Thyroid gland (tissue), 4 donors: ENCODE measurements around the gene AGBL1.

Experiments
- CTCF ChIP-seq, 6 experiments: fragments of 200-600 bp in 3 of 6; fragments of 450-650 bp in 3 of 6; sonication (generic) in 3 of 6; IDR thresholded peaks; one replicate each; pipeline ENCODE4 v1.5.1; 2016 to 2019; ENCODE audit warnings: antibody characterized with exemption in 6 of 6, mild to moderate bottlenecking in 2 of 6, inconsistent platforms in 1 of 6, moderate library complexity in 1 of 6
- POLR2A ChIP-seq, 2 donors: fragments of 450-650 bp; IDR thresholded peaks; one replicate each; pipeline ENCODE4 v1.6.1; 2017; ENCODE audit warnings: antibody characterized with exemption in 2 of 2, mild to moderate bottlenecking in 2 of 2, moderate library complexity in 1 of 2

GRCh38 chr15:86205096-86205495, 125.4 kb downstream of the AGBL1 start:
- TF ChIP-seq CTCF (IDR thresholded peaks at IDR 0.05), result no peak
- TF ChIP-seq POLR2A (IDR thresholded peaks at IDR 0.05), result no peak
